Ishikawa (cell line): ENCODE results near the gene CPO.

Experiments
- CEBPB ChIP-seq: IDR thresholded peaks from 2 replicates; pipeline ENCODE4 v1.6.1; 2012
- CREB1 ChIP-seq: IDR thresholded peaks from 2 replicates; pipeline ENCODE4 v1.6.1; 2012; ENCODE audit warnings: low read depth
- EGR1 ChIP-seq: IDR thresholded peaks from 2 replicates; pipeline ENCODE4 v1.6.1; 2012
- EP300 ChIP-seq: IDR thresholded peaks from 2 replicates; pipeline ENCODE4 v1.6.1; 2012; ENCODE audit warnings: borderline replicate concordance
- FOXM1 ChIP-seq: IDR thresholded peaks from 2 replicates; pipeline ENCODE4 v1.6.1; 2012; ENCODE audit warnings: low read depth, borderline replicate concordance
- MAX ChIP-seq: IDR thresholded peaks from 2 replicates; pipeline ENCODE4 v1.6.1; 2012
- NFIC ChIP-seq: IDR thresholded peaks from 2 replicates; pipeline ENCODE4 v1.6.1; 2012
- RAD21 ChIP-seq: IDR thresholded peaks from 2 replicates; pipeline ENCODE4 v1.6.1; 2012; ENCODE audit warnings: low read depth
- REST ChIP-seq: IDR thresholded peaks from 2 replicates; pipeline ENCODE4 v1.6.1; 2012; ENCODE audit warnings: low read depth, mild to moderate bottlenecking
- TAF1 ChIP-seq: IDR thresholded peaks from 2 replicates; pipeline ENCODE4 v1.6.1; 2012; ENCODE audit warnings: low read depth, mild to moderate bottlenecking
- TCF12 ChIP-seq: IDR thresholded peaks from 2 replicates; pipeline ENCODE4 v1.6.1; 2012; ENCODE audit warnings: low read depth
- TEAD4 ChIP-seq: IDR thresholded peaks from 2 replicates; pipeline ENCODE4 v1.6.1; 2012
- USF1 ChIP-seq: IDR thresholded peaks from 2 replicates; pipeline ENCODE4 v1.6.1; 2012
- YY1 ChIP-seq: IDR thresholded peaks from 2 replicates; pipeline ENCODE4 v1.6.1; 2012; ENCODE audit warnings: low read depth
- ZBTB7A ChIP-seq: IDR thresholded peaks from 2 replicates; pipeline ENCODE4 v1.6.1; 2012; ENCODE audit warnings: low read depth

CPO gene

GRCh38 chr2:206920310-206920709 is 19.0 kb upstream of the CPO start:
- no peak for TF ChIP-seq USF1
- no peak for TF ChIP-seq ZBTB7A
- TF ChIP-seq CEBPB: no peak
- TF ChIP-seq TAF1: no peak
- no peak for TF ChIP-seq EGR1
- TF ChIP-seq RAD21: no peak
- no peak for TF ChIP-seq TEAD4
- no peak for TF ChIP-seq TCF12
- no peak for TF ChIP-seq REST
- no peak for TF ChIP-seq CREB1
- no peak for TF ChIP-seq NFIC
- TF ChIP-seq MAX: no peak
- TF ChIP-seq YY1: no peak

DNA sequence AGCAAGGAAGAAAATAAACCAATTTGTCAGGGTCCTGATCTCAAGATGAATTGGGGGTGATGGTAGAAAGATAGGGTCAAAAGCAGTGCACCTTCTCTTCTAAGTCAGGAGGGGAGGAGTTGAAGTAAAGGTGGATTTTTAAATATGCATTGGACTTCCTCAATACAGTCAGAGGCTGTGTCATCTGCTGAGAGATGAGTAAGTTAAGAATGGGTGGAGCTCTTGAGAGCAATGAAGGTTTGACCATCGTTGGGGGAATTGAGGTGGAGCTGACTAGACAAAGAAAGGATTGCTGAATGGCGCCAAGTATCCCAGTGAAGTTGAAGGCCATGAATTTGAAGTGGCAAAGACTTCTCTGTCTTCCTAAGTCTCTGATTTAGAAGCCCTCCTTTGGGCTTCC is 18.4 kb upstream of the CPO start:
- TF ChIP-seq YY1: no peak
- no peak for TF ChIP-seq MAX
- no peak for TF ChIP-seq TAF1
- TF ChIP-seq CEBPB: no peak
- no peak for TF ChIP-seq USF1
- no peak for TF ChIP-seq RAD21
- TF ChIP-seq REST: no peak
- TF ChIP-seq TCF12: no peak
- no peak for TF ChIP-seq CREB1
- TF ChIP-seq ZBTB7A: no peak
- TF ChIP-seq EGR1: no peak
- no peak for TF ChIP-seq FOXM1

DNA sequence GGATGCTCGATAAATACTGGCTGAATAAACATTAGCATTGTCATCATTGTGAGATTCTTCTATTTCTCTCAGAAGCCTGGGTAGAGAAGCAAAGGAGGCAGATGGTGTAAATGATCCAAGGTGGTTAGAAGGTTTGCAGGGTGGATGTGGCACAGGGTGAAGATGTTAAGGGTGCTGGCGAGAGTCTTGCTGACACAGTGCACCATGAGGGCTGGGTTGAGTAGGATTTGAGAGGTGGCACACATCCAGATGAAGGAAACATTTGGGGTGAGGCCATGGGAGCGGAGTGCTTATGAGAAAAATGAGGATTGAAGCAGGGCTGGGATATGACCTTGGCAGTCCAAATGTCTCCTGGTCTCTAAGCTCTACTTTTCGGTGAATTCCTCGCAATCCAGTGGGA is 17.8 kb upstream of the CPO start:
- TF ChIP-seq YY1: no peak

- TF ChIP-seq EGR1: no peak
- no peak for TF ChIP-seq TAF1
- no peak for TF ChIP-seq TCF12
- TF ChIP-seq FOXM1: no peak
- no peak for TF ChIP-seq MAX
- no peak for TF ChIP-seq CREB1
- no peak for TF ChIP-seq EP300
- no peak for TF ChIP-seq NFIC
Measured at GRCh38 chr2:206935991-206936842, 3.1 kb upstream of the CPO start.

GRCh38 chr2:206936843-206937230 is 2.5 kb upstream of the CPO start:
- TF ChIP-seq MAX (no peak), REST (no peak), FOXM1 (no peak), RAD21 (no peak), YY1 (no peak)
